Right renal pelvis (tissue), 4 donors: Measurements from ENCODE around the gene TMEM242. TPM values are rescaled to one million over a fixed set of nuclear protein-coding genes. Genes with fewer than 3 reads are reported as not detected.
A peak's percentile ranks its signal among the peaks of the same experiment; 100 is the strongest.
"Not testable (repeated sequence)": the region's sequence is repeated elsewhere in the genome, so short reads cannot be mapped to it uniquely, and the experiment has no call there.

Experiments used
- DNase-seq, 4 donors: peaks; one replicate each; pipeline ENCODE4 v3.0.0-alpha.2; 2013; ENCODE audit warnings: low read depth in 4 of 4, low spot score in 3 of 4, missing footprints in 1 of 4
- polyA plus RNA-seq, 4 donors: library from polyadenylated mRNA; unstranded; fragments of 120-200 nt; gene quantifications; one replicate each; pipeline ENCODE4 v1.2.1, GENCODE V29; 2013; ENCODE audit not compliant: insufficient read length in 4 of 4

Gene TMEM242
- polyA plus RNA-seq, 4 donors: 13.9 to 14.6 (median 14.2) TPM

- no peak for DNase-seq
Observed at GRCh38 chr6:157325069-157325805, 1.9 kb upstream of the TMEM242 start.

- peak in 3 of 4 donors; percentile 67 to 74 (median 71) for DNase-seq
Observed at GRCh38 chr6:157323966-157324300, 614 bp upstream of the TMEM242 start.

- DNase-seq: no peak
Observed at GRCh38 chr6:157322792-157323254, 496 bp downstream of the TMEM242 start.

- no peak for DNase-seq
Observed at GRCh38 chr6:157316871-157317814, 6.2 kb downstream of the TMEM242 start.

GRCh38 chr6:157314705-157315321 is 8.5 kb downstream of the TMEM242 start:
- peak in 3 of 4 donors; percentile 28 to 43 (median 41) for DNase-seq

GRCh38 chr6:157313531-157314467 is 9.5 kb downstream of the TMEM242 start:
- DNase-seq: no peak

GRCh38 chr6:157312757-157313156 is 10.6 kb downstream of the TMEM242 start:
- DNase-seq: no peak

- not testable (repeated sequence) for DNase-seq
Observed at GRCh38 chr6:157310693-157311092, 12.6 kb downstream of the TMEM242 start.

GRCh38 chr6:157307661-157308060 is 15.7 kb downstream of the TMEM242 start:
- no peak for DNase-seq

- DNase-seq: no peak
Observed at GRCh38 chr6:157305670-157306653, 17.4 kb downstream of the TMEM242 start.

GRCh38 chr6:157304899-157305663 is 18.2 kb downstream of the TMEM242 start:
- no peak for DNase-seq

GRCh38 chr6:157302736-157303135 is 20.6 kb downstream of the TMEM242 start:
- no peak for DNase-seq

GRCh38 chr6:157300436-157300835 is 22.9 kb downstream of the TMEM242 start:
- DNase-seq: no peak

- no peak for DNase-seq
Observed at GRCh38 chr6:157300006-157300405, 23.3 kb downstream of the TMEM242 start.

GRCh38 chr6:157298216-157298724 is 25.0 kb downstream of the TMEM242 start:
- DNase-seq: no peak

- DNase-seq: no peak
Observed at GRCh38 chr6:157294654-157295053, 28.7 kb downstream of the TMEM242 start.

- no peak for DNase-seq
Observed at GRCh38 chr6:157293780-157294179, 29.5 kb downstream of the TMEM242 start.

- DNase-seq: no peak
Observed at GRCh38 chr6:157292202-157292601, 31.1 kb downstream of the TMEM242 start.
